Astrocyte of the spinal cord (primary cell): ENCODE data around the gene RNF13.
"Not testable (repeated sequence)": the region's sequence is repeated elsewhere in the genome, so short reads cannot be mapped to it uniquely, and the experiment has no call there.

Experiments
- DNase-seq: peaks from one replicate; pipeline ENCODE4 v3.0.0; 2011; ENCODE audit warnings: low read depth, low spot score
- H3K4me3 ChIP-seq: 2 replicates; pipeline ENCODE4 v1.5.1; 2011; ENCODE audit warnings: low read depth, mild to moderate bottlenecking, low read length, moderate library complexity
- CTCF ChIP-seq: IDR thresholded peaks from 2 replicates; pipeline ENCODE4 v1.5.1; 2012; ENCODE audit warnings: low read depth, mild to moderate bottlenecking, low read length, inconsistent platforms
- in situ Hi-C: cut with HindIII; loops from 2 replicates; pipeline ENCODE4 v1.10.0; 2017; ENCODE audit warnings: low sequenced_read_pairs

Gene RNF13

GRCh38 chr3:149816311-149816710 is 3.3 kb downstream of the RNF13 start:
- H3K4me3 ChIP-seq: no peak overlapping the region
- DNase-seq: no peak
- in situ Hi-C loops: no loop called here
- no peak for TF ChIP-seq CTCF

- in situ Hi-C loops: no loop called here
- DNase-seq: no peak
- no peak for TF ChIP-seq CTCF
- H3K4me3 ChIP-seq: no peak overlapping the region
These were observed 4.0 kb downstream of the RNF13 start for GRCh38 chr3:149816986-149817385.

- no peak overlapping the region for H3K4me3 ChIP-seq
- no peak for DNase-seq
- no peak for TF ChIP-seq CTCF
- in situ Hi-C loops: no loop called here
These were observed 6.4 kb downstream of the RNF13 start for GRCh38 chr3:149819432-149819831.

- H3K4me3 ChIP-seq: no peak overlapping the region
- TF ChIP-seq CTCF: no peak
- in situ Hi-C loops: no loop called here
- DNase-seq: no peak
These were observed 7.2 kb downstream of the RNF13 start for GRCh38 chr3:149820183-149820582.

- in situ Hi-C loops: no loop called here
- no peak overlapping the region for H3K4me3 ChIP-seq
- TF ChIP-seq CTCF: no peak
- DNase-seq: no peak
These were observed 13.6 kb downstream of the RNF13 start for GRCh38 chr3:149826636-149827035.

GRCh38 chr3:149828390-149828789 is 15.4 kb downstream of the RNF13 start:
- in situ Hi-C loops: no loop called here
- DNase-seq: no peak
- no peak for TF ChIP-seq CTCF
- no peak overlapping the region for H3K4me3 ChIP-seq

- H3K4me3 ChIP-seq, DNase-seq, in situ Hi-C loops: not testable (repeated sequence)
These were observed 16.6 kb downstream of the RNF13 start for GRCh38 chr3:149829631-149830030.
